ELR (cell line): ENCODE measurements around the gene MCFD2.
A peak's percentile ranks its signal among the peaks of the same experiment; 100 is the strongest.
"Not testable (repeated sequence)": the region's sequence is repeated elsewhere in the genome, so short reads cannot be mapped to it uniquely, and the experiment has no call there.

Experiments
- DNase-seq: peaks from one replicate; pipeline ENCODE4 v3.0.0-alpha.2; 2015; ENCODE audit warnings: low read depth

Gene MCFD2

GRCh38 chr2:46902465-46902864 lies 13.1 kb downstream of the MCFD2 start:
- no peak for DNase-seq

- DNase-seq, result no peak
Measured at GRCh38 chr2:46901611-46902010, 14.0 kb downstream of the MCFD2 start.

DNA sequence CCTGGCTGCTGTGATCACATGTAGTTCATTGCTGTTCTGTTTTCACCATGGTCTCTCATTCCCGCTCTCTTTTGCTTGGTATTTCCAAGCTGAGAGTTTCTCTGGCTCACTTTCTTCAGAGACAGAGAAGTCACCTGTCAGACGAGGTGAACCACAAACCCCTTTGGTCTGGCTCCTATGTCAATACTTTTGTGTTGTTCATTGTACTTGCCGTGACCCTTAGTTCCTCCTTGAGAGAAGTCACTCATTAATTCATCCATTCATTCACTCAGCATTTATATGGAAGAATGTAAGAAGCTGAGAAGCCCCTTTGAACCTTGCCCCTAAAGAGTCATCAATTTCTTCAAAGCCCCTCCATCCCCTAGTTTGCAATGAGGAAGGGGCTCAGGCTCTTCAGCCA lies 15.2 kb downstream of the MCFD2 start:
- DNase-seq, result no peak

DNA sequence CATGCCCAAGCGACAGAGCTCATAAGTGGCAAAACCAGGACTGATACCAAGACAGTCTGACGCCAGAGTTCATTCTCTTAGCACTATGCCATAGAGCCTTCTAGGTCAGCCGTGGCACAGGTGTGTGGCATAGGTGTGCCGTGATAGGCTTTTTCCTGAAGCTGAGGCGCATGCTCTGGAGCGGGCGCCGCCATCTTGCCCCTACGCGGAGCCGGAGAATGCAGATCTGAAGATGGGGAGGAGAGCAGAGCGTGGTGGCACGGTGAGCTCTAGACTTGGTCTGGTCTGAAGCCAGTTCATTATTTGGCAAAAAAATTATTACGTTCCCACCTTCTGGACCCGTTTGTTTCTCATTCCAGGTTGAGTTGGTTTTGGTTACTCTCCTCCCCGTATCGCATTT lies 16.6 kb downstream of the MCFD2 start:
- no peak for DNase-seq

DNA sequence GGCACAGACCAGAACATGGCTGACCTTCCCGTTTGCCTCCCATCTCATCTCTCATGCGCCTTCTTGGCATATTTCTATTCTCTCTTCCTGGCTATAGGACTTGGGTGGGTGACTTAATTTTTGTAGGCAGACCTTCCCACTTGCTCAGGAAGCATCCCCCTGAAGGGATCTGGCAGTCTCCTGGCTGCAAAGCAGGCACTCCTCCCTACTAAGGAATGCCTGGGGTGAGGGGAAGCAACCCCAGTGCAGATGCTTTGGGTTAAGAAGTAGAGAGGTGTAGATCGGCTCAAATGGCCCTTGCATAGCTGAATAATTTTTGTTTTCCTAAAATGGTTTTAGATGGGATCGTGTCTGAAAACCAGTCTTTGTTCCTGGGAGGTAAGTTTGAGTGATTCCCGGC lies 17.6 kb downstream of the MCFD2 start:
- DNase-seq, result no peak

DNA sequence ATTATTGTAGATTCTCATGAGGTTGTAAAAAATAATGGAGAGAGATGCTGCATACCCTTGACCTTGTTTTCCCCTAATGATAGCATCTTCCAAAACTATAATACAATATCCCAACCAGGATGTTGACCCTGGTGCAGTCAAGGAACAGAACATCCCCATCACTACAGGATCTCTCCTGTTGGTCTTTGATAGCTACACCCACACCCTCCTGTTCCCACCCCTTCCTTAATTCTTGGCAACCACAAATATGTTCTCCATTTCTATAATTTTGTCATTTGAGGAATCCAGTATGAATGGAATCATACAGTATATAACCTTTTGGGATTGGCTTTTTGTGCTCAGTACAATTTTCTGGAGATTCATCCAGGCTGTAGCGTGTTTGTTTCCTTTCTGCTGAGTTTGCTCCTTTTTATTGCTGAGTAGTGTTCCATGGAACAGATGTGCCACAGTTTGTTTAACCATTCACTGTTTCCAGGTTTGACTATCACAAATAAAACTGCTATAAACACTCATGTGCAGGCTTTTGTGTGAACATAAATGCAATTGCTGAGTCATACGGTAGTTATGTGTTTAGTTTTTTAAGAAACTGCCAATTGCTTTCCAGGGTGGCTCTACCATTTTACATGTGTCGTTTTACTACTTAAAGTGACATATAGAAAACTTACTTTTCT lies 22.2 kb downstream of the MCFD2 start:
- peak; percentile 75 for DNase-seq

DNA sequence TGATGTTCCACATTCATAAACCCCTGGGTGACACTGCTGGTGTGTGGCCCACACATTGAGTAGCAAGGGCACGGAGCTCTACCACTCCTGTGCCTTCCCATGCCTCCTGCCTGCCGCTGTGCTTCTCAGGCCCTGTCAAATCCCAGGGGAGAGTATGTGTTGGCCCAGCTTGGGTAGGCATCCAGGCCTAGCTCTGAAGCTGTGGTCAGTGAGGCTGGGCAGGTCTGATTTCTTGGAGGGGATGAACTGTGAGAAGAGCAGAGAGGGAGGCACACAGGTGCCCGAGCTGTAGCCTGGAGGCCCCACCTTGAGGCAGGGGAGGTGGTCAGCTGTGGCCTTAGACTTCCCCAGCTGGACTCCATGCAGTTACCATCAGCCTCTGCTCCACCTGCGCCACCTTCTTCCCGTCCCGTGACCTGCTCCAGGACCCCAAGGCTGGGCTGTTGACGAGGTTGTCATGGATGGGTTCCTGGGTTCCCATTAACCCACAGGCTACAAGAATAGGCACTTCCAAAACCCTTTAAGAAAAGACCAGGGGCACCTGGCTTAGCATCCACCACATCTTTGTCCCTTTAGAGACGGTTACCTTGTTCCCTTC lies 23.6 kb downstream of the MCFD2 start:
- no peak for DNase-seq

- no peak for DNase-seq
Measured at GRCh38 chr2:46888421-46888952, 27.1 kb downstream of the MCFD2 start.

GRCh38 chr2:46887028-46887885 lies 28.3 kb downstream of the MCFD2 start:
- peak; percentile 79 for DNase-seq

- DNase-seq, result no peak
Measured at GRCh38 chr2:46886268-46887027, 29.2 kb downstream of the MCFD2 start.

DNA sequence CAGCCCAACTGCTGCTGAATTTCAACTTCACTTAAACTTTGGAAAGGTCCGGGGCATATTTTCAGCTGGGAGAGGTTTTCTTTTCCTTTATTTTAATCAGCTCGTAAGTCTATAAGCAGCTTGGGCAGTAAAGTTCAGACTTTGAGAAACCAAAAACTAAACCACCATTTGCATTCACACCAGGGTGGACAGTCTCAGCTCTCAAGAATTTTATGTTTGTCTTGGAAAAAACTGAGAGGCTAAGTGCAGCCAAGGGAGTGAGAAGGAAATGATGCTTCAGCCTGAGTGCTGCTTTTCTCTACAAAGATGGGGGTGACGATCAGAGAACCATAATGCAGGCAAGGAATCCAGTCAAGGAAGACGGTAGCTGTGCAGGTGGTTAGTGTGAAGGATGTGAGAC lies 30.2 kb downstream of the MCFD2 start:
- peak; percentile 37 for DNase-seq

DNA sequence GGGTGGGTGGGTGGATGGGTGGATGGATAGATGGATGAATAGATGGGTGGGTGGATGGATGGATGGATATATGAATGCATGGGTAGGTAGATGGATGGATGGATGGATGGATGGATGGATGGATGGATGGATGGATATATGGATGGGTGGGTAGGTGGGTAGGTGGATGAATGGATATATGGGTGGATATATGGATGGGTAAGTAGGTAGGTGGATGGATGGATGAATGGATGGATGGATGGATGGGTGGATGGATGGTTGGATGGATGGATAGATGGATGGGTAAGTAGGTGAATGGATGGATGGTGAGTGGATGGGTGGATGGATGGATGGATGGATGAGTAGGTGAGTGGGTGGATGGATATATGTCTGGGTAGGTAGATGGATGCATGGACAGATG lies 36.1 kb downstream of the MCFD2 start:
- no peak for DNase-seq

DNA sequence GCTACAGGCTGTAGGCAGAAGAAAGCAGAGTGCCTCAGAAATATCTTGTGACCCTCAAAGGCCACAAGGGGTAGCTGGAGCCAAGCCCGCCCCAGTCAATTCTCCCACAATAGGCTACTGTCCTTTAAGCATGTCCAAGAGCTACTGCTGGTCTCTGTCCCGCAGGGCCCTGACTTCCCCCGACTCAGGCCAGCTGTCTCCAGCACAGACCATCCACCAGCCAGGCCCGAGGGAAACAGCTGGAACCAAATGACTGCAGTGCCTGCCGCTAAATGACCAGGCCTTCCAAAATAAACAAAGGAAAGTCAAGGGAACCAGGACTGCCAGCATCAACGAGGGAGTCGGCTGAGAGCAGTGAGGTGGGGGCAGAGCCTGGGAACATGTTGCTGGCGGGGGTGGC lies 36.7 kb downstream of the MCFD2 start:
- DNase-seq, result peak; percentile 30

DNA sequence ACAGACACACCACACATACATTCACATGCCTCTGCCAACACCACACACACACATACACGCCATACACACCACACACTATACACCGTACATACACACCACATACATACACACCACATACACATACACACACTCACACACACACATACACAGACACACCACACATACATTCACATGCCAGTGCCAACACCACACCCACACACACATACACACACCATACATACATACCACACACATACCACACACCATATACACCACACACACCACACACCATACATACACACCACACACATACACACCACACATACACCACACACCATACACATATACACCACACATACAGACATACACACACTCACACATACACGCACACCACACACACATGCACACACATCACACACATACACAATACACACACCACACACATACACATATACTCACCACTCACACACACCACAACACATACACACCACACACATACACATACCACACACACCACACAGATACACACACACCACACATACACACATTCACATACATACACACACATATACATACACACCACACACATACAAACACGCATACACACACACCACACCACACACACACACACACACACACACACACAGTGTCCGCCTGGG lies 37.2 kb downstream of the MCFD2 start:
- no peak for DNase-seq

- DNase-seq, result no peak
Measured at GRCh38 chr2:46877619-46878113, 37.9 kb downstream of the MCFD2 start.

- DNase-seq, result peak; percentile 93
Measured at GRCh38 chr2:46876741-46877384, 38.7 kb downstream of the MCFD2 start.

- not testable (repeated sequence) for DNase-seq
Measured at GRCh38 chr2:46875962-46876689, 39.5 kb downstream of the MCFD2 start.

DNA sequence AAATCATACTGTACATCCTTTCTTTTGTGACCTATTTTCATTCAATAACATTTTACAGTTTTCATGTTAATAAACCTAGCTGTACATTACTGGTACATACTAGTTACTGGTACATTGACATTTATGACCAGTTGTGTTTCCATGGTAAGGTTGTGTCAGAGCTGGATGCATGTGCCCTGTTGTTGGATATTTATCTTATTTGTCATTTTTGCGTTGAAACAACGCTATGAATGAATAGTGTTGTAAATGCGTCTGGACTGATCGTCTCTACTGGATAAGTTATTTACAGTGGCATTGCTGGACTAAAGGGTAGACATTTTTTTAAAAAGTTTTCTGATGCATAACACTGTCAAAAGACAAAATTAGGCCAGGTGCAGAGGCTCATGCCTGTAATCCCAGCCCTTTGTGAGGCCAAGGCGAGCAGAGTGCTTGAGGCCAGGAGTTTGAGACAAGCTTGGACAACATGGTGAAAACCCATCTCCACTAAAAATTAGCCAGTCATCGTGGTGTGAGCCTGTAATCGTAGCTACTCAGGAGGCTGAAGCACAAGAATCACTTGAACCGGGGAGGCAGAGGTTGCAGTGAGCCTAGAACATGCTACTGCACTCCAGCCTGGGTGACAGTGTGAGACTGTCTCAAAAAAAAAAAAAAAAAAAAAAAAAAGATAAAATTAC lies 40.2 kb downstream of the MCFD2 start:
- DNase-seq, result no peak

GRCh38 chr2:46874236-46874929 lies 41.2 kb downstream of the MCFD2 start:
- peak; percentile 62 for DNase-seq
